Common myeloid progenitor, CD34-positive (primary cell): ENCODE results near the gene ALG9.

ENCODE experiments used
- CTCF ChIA-PET: fragments of 350-600 bp; sonication (Branson Sonifier 250); formaldehyde crosslinking; loops from one replicate; lab custom pipeline; 2021; ENCODE audit warnings: antibody characterized with exemption; lab: Charles Lee
- POLR2A ChIA-PET: fragments of 350-600 bp; sonication (Branson Sonifier 250); formaldehyde crosslinking; loops from one replicate; lab custom pipeline; 2021; ENCODE audit warnings: antibody characterized with exemption; lab: Charles Lee
- DNase-seq, 3 donors: peaks; one replicate each; pipeline versions ENCODE4 v3.0.0 to v3.0.0-alpha.2; 2013
- H3K27ac ChIP-seq, 2 experiments: 1 replicate in 1 of 2; 2 replicates in 1 of 2; pipeline ENCODE4 v1.7.0; 2013; ENCODE audit warnings: inconsistent platforms in 2 of 2, low read length in 2 of 2, mild to moderate bottlenecking in 2 of 2, low read depth in 1 of 2, moderate library complexity in 1 of 2; ENCODE audit not compliant: severe bottlenecking in 2 of 2, insufficient read depth in 1 of 2, poor library complexity in 1 of 2
- H3K27me3 ChIP-seq, 5 experiments: replicated peaks in 2 of 5; 1 replicate in 3 of 5; 2 replicates in 2 of 5; pipeline versions ENCODE4 v1.6.1 to v1.7.0; 2013; ENCODE audit warnings: low read length in 4 of 5, mild to moderate bottlenecking in 2 of 5, moderate library complexity in 2 of 5, inconsistent platforms in 1 of 5; ENCODE audit not compliant: insufficient read depth in 5 of 5, control insufficient read depth in 4 of 5
- H3K36me3 ChIP-seq, 4 experiments: 1 replicate in 2 of 4; 2 replicates in 2 of 4; pipeline versions ENCODE4 v1.6.1 to v1.7.0; 2013; ENCODE audit warnings: low read length in 3 of 4, control low read depth in 1 of 4, mild to moderate bottlenecking in 1 of 4; ENCODE audit not compliant: control insufficient read depth in 4 of 4, insufficient read depth in 4 of 4
- H3K4me1 ChIP-seq, 4 experiments: 1 replicate in 3 of 4; 2 replicates in 1 of 4; pipeline versions ENCODE4 v1.6.1 to v1.7.1; 2013; ENCODE audit warnings: low read length in 3 of 4, mild to moderate bottlenecking in 3 of 4, control low read depth in 1 of 4, inconsistent platforms in 1 of 4, moderate library complexity in 1 of 4; ENCODE audit not compliant: control insufficient read depth in 4 of 4, insufficient read depth in 4 of 4; ENCODE audit errors: control extremely low read depth in 1 of 4
- H3K4me3 ChIP-seq, 7 experiments: 1 replicate in 4 of 7; 2 replicates in 3 of 7; pipeline versions ENCODE4 v1.5.1 to v1.7.0; 2013; ENCODE audit warnings: mild to moderate bottlenecking in 7 of 7, low read length in 6 of 7, moderate library complexity in 6 of 7, inconsistent platforms in 2 of 7, low read depth in 2 of 7, control low read depth in 1 of 7; ENCODE audit not compliant: insufficient read depth in 4 of 7, control insufficient read depth in 1 of 7; ENCODE audit errors: extremely low read depth in 1 of 7
- H3K9me3 ChIP-seq, 5 experiments: 1 replicate in 4 of 5; 2 replicates in 1 of 5; pipeline versions ENCODE4 v1.6.1 to v1.7.1; 2013; ENCODE audit warnings: low read length in 4 of 5, mild to moderate bottlenecking in 2 of 5, inconsistent platforms in 1 of 5, low read depth in 1 of 5, moderate library complexity in 1 of 5; ENCODE audit not compliant: control insufficient read depth in 4 of 5, insufficient read depth in 2 of 5; ENCODE audit errors: control extremely low read depth in 1 of 5
- WGBS: methylation state at CpG from one replicate; pipeline ENCODE4 v1.1.5; 2013; ENCODE audit not compliant: insufficient coverage; 5-methylcytosine and 5-hydroxymethylcytosine counted together

Gene ALG9

GRCh38 chr11:111793863-111794262 is 77.5 kb downstream of the ALG9 start:
- no peak for DNase-seq

GRCh38 chr11:111792955-111793500 is 78.4 kb downstream of the ALG9 start:
- peaks cover 0 to 15% (median 8%) of the 10 kb centered on the region in 4 experiments for H3K36me3 ChIP-seq
- H3K27ac ChIP-seq, result no peak overlapping the region
- ChIA-PET POLR2A (no interaction called here), CTCF (interaction anchor here (1.2 to 5.4 kb wide), 3 partner anchors 12 to 15 kb away, joined by 3 to 27 read pairs (median 3); no protein-coding TSS in a partner anchor)
- peaks cover 0 to 10% (median 6%) of the 10 kb centered on the region in 5 experiments for H3K9me3 ChIP-seq
- peaks cover 0 to 8% (median 5%) of the 10 kb centered on the region in 4 experiments for H3K4me1 ChIP-seq
- DNase-seq, result no peak
- H3K4me3 ChIP-seq, result no peak overlapping the region
- H3K27me3 ChIP-seq, result no peaks in the 10 kb centered on the region
- WGBS, result 95% methylated on average over 3 of the region's 6 CpGs

More at GRCh38 chr11:111793863-111794262, 77.5 kb downstream of the ALG9 start:
- WGBS, result 96% methylated on average over 4 of the region's 5 CpGs
- H3K4me1 ChIP-seq, result peaks cover 0 to 3% (median 0%) of the 10 kb centered on the region in 4 experiments
- POLR2A ChIA-PET, result no interaction called here
- CTCF ChIA-PET, result interaction anchor here (1.2 to 5.4 kb wide), 3 partner anchors 11 to 25 kb away, joined by 3 to 27 read pairs (median 4); no protein-coding TSS in a partner anchor
- no peak overlapping the region for H3K4me3 ChIP-seq
- H3K27ac ChIP-seq, result no peak overlapping the region
- no peaks in the 10 kb centered on the region for H3K27me3 ChIP-seq
- H3K9me3 ChIP-seq, result peaks cover 1 to 13% (median 6%) of the 10 kb centered on the region in 5 experiments
- H3K36me3 ChIP-seq, result peaks cover 3 to 22% (median 9%) of the 10 kb centered on the region in 4 experiments

- WGBS, result 83% methylated on average over 1 of the region's 1 CpG
- H3K4me3 ChIP-seq, result no peak overlapping the region
- CTCF ChIA-PET, result interaction anchor here (1.2 kb wide), 2 partner anchors 11 to 13 kb away, joined by 3 read pairs; no protein-coding TSS in a partner anchor
- H3K36me3 ChIP-seq, result peaks cover 0 to 8% (median 4%) of the 10 kb centered on the region in 4 experiments
- no peak overlapping the region for H3K27ac ChIP-seq
- peaks cover 0 to 9% (median 7%) of the 10 kb centered on the region in 4 experiments for H3K4me1 ChIP-seq
- H3K9me3 ChIP-seq, result peaks cover 0 to 3% (median 2%) of the 10 kb centered on the region in 5 experiments
- POLR2A ChIA-PET, result no interaction called here
- H3K27me3 ChIP-seq, result no peaks in the 10 kb centered on the region
- no peak for DNase-seq
Measured at GRCh38 chr11:111792314-111792713, 79.1 kb downstream of the ALG9 start.

GRCh38 chr11:111788464-111788863 is 82.9 kb downstream of the ALG9 start:
- Histone ChIP-seq H3K27me3 (no peaks in the 10 kb centered on the region), H3K4me3 (no peak overlapping the region), H3K9me3 (no peaks in the 10 kb centered on the region), H3K4me1 (peaks cover 0 to 8% (median 6%) of the 10 kb centered on the region in 4 experiments), H3K27ac (no peak overlapping the region), H3K36me3 (peaks cover under 1 to 28% (median 14%) of the 10 kb centered on the region in 4 experiments)
- ChIA-PET CTCF (interaction anchor here (0.6 to 1.7 kb wide), 4 partner anchors 11 to 194 kb away, joined by 3 to 6 read pairs (median 4); no protein-coding TSS in a partner anchor), POLR2A (interaction anchor here (0.7 kb wide), 2 partner anchors 103 to 242 kb away, joined by 3 read pairs; no protein-coding TSS in a partner anchor)
- WGBS, result 58% methylated on average over 2 of the region's 2 CpGs
- DNase-seq, result no peak

GRCh38 chr11:111788051-111788450 is 83.3 kb downstream of the ALG9 start:
- CTCF ChIA-PET, result interaction anchor here (0.7 to 1.5 kb wide), 2 partner anchors 194 to 222 kb away, joined by 4 to 5 read pairs; no protein-coding TSS in a partner anchor
- Histone ChIP-seq H3K27ac (no peak overlapping the region), H3K9me3 (no peaks in the 10 kb centered on the region), H3K4me3 (no peak overlapping the region), H3K27me3 (no peaks in the 10 kb centered on the region), H3K4me1 (peaks cover 0 to 8% (median 6%) of the 10 kb centered on the region in 4 experiments), H3K36me3 (peaks cover 4 to 28% (median 14%) of the 10 kb centered on the region in 4 experiments)
- POLR2A ChIA-PET, result no interaction called here
- WGBS, result 57% methylated on average over 1 of the region's 2 CpGs
- DNase-seq, result no peak

- no peaks in the 10 kb centered on the region for H3K27me3 ChIP-seq
- POLR2A ChIA-PET, result interaction anchor here (0.6 kb wide), 2 partner anchors 201 to 226 kb away, joined by 3 read pairs; no protein-coding TSS in a partner anchor
- no peaks in the 10 kb centered on the region for H3K9me3 ChIP-seq
- H3K4me1 ChIP-seq, result peaks cover 0 to 8% (median 6%) of the 10 kb centered on the region in 4 experiments
- no peak overlapping the region for H3K27ac ChIP-seq
- peaks cover 4 to 24% (median 15%) of the 10 kb centered on the region in 4 experiments for H3K36me3 ChIP-seq
- no peak for DNase-seq
- CTCF ChIA-PET, result interaction anchor here (1.1 to 1.4 kb wide), 2 partner anchors 9 to 199 kb away, joined by 4 read pairs; no protein-coding TSS in a partner anchor
- WGBS, result no CpG with 5 or more reads among the region's 2 CpGs
- no peak overlapping the region for H3K4me3 ChIP-seq
Measured at GRCh38 chr11:111785886-111786412, 85.4 kb downstream of the ALG9 start.
